HUES48 (cell line): ENCODE data around the gene CNDP2.

Experiments
- H3K27ac ChIP-seq: one replicate; pipeline ENCODE4 v1.7.0; 2013; ENCODE audit warnings: low read depth, low read length, inconsistent platforms
- H3K27me3 ChIP-seq: 2 replicates; pipeline ENCODE4 v1.6.1; 2013; ENCODE audit warnings: mild to moderate bottlenecking, low read length; ENCODE audit not compliant: control insufficient read depth, insufficient read depth
- H3K36me3 ChIP-seq: 2 replicates; pipeline ENCODE4 v1.6.1; 2013; ENCODE audit warnings: low read length; ENCODE audit not compliant: control insufficient read depth, insufficient read depth
- H3K4me1 ChIP-seq: 2 replicates; pipeline ENCODE4 v1.6.1; 2013; ENCODE audit warnings: mild to moderate bottlenecking, low read length; ENCODE audit not compliant: control insufficient read depth, insufficient read depth
- H3K4me3 ChIP-seq: 2 replicates; pipeline ENCODE4 v1.5.1; 2013; ENCODE audit warnings: mild to moderate bottlenecking, low read depth, low read length
- H3K9ac ChIP-seq: 2 replicates; pipeline ENCODE4 v1.6.1; 2013; ENCODE audit warnings: mild to moderate bottlenecking, low read depth, low read length, moderate library complexity
- H3K9me3 ChIP-seq: 2 replicates; pipeline ENCODE4 v1.6.1; 2013; ENCODE audit warnings: low read length; ENCODE audit not compliant: control insufficient read depth, insufficient read depth

CNDP2 gene

DNA sequence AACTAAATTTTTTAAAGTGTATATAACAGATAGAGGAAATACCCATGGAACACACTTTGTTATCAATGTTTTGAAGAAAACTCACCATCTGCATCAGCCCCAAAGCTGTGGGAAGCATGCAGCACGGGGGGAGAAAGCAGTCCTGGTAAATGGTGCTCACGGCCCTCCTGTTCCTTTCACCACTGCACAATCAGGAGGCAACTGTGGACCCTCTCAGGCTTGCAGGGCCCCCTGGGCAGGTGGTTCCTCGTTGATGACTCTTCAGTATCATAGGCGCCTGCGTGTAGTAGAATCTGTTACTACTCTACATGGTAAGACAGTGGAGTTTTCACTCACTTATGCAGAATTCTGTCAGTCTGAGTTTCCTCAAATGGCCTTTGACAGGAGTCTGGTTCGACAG, 33.2 kb downstream of the CNDP2 start:
- no peaks in the 10 kb centered on the region for H3K9me3 ChIP-seq
- no peaks in the 10 kb centered on the region for H3K36me3 ChIP-seq
- H3K27ac ChIP-seq: no peak overlapping the region
- H3K4me3 ChIP-seq: no peak overlapping the region
- no peaks in the 10 kb centered on the region for H3K27me3 ChIP-seq
- H3K4me1 ChIP-seq: no peaks in the 10 kb centered on the region
- no peak overlapping the region for H3K9ac ChIP-seq

DNA sequence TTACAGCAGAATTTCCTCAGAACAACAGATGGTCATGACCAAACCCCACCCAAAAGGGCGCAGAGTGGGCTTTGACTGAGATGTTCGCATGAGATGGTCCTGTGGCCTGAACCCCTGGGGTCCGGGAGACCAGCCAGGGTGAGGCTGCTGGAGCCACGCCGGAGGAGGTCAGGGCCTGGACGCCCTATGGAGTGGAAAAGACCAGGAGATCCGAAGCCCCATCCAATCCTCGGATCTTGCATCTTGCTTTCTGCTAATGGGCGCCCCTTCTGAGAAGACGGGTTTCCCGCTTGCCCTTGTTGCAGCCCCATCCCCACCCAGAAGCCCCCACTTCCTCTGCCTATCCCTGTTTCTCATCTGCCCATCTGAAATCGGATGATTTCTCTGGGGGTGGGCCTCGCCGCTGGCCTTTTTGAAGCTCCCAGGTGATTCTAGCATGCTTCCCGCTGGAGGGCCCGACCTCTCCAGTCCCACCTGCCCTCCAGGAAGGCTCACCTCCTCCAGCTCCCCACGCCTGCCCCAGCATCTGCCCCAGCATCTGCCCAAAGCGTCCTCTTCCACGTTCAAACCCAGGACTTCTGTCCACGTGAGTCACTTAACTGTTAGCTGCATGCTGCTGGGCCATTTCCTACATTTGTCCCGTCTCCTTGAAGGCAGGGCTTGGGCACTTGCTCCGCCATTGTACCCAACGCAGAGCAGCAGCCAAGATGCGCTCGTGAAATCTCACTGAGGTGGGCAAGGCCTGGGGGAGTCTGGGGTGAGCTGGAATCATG, 33.8 kb downstream of the CNDP2 start:
- no peak overlapping the region for H3K9ac ChIP-seq
- no peak overlapping the region for H3K27ac ChIP-seq
- H3K27me3 ChIP-seq: no peaks in the 10 kb centered on the region
- no peaks in the 10 kb centered on the region for H3K9me3 ChIP-seq
- no peaks in the 10 kb centered on the region for H3K36me3 ChIP-seq
- no peak overlapping the region for H3K4me3 ChIP-seq
- H3K4me1 ChIP-seq: no peaks in the 10 kb centered on the region

DNA sequence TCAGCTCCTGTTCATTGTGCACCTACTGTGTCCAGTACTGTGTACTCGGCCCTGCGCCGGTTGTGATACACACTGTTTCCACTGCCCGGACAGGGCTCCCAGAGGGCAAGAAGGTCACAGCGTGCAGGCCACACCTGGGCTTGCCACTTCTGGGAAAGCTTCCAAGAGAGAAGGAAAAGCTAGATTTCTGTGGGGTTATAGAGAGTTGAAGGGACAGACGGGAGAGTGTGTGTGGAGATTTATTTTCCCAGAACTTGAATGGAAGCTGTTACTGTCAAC, 34.4 kb downstream of the CNDP2 start:
- Histone ChIP-seq H3K4me1 (no peaks in the 10 kb centered on the region), H3K9me3 (no peaks in the 10 kb centered on the region), H3K9ac (no peak overlapping the region), H3K27me3 (no peaks in the 10 kb centered on the region), H3K27ac (no peak overlapping the region), H3K4me3 (no peak overlapping the region), H3K36me3 (no peaks in the 10 kb centered on the region)

DNA sequence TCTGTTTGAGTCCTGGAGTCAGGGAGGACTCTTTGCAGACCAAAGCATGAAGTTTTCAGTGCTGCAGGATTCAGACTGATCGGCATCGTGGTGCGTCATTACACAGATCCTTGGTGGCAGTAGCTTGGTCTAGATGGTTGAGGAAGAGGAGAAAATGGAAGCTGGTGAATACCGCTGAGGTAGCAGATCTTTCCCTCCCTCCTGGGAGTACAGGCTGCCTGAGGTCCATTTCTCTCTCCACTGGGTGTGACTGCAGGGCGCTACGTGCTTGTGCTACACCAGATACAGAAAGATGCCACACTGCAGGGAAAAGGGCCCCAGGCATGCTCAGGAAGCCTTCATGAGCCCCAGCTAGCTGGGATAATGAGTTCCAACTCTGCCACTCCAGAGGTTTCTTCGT, 34.9 kb downstream of the CNDP2 start:
- Histone ChIP-seq H3K27ac (no peak overlapping the region), H3K9me3 (no peaks in the 10 kb centered on the region), H3K4me3 (no peak overlapping the region), H3K36me3 (no peaks in the 10 kb centered on the region), H3K27me3 (no peaks in the 10 kb centered on the region), H3K4me1 (no peaks in the 10 kb centered on the region), H3K9ac (no peak overlapping the region)

DNA sequence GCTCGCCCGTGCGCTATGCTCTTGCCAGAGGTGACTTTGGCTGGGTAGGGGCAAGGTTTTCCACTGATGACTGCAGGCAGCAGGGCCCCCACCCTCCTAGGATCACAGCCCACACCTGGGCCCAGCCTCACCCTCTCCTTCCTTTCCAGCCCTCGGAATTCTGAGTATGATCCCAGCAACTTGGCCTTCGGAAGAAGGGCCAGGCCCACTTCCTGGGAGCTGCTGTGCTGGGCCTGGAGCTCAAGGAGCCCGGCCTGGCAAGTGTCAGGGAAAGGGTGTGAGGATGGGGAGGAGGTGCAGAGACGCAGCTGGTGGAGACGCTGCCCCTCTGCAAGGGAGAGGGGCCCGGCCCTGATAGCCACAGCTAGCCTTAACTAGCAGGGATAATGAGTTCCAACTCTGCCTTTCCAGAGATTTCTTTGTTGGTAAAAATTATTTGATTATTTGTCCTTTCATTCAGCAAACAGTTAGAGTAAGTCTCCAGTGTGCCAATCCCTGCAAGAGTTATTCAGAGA, 36.4 kb downstream of the CNDP2 start:
- no peaks in the 10 kb centered on the region for H3K36me3 ChIP-seq
- no peaks in the 10 kb centered on the region for H3K27me3 ChIP-seq
- no peaks in the 10 kb centered on the region for H3K9me3 ChIP-seq
- H3K27ac ChIP-seq: no peak overlapping the region
- no peaks in the 10 kb centered on the region for H3K4me1 ChIP-seq
- H3K9ac ChIP-seq: no peak overlapping the region
- no peak overlapping the region for H3K4me3 ChIP-seq

DNA sequence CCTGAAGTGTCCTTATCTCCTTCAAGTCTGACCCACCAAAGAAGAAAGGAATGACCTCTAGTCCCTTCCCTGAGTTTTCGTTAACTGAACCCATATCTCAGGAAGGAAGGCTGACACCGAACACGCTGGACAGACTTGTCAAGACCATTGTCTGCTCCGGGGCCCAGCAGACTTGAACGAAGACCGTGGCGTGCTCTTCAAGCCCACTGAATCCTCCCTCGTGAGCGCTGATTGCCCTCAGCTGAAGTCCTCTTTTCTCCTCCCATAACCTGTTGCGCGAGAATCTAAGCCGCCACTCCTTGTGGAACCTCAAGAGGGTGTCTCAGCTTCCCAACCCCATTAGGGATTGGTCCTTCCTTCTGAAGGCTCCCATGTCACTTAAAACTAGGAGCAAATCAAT, 37.5 kb downstream of the CNDP2 start:
- Histone ChIP-seq H3K27ac (no peak overlapping the region), H3K36me3 (no peaks in the 10 kb centered on the region), H3K4me1 (no peaks in the 10 kb centered on the region), H3K4me3 (no peak overlapping the region), H3K27me3 (no peaks in the 10 kb centered on the region), H3K9ac (no peak overlapping the region), H3K9me3 (no peaks in the 10 kb centered on the region)

DNA sequence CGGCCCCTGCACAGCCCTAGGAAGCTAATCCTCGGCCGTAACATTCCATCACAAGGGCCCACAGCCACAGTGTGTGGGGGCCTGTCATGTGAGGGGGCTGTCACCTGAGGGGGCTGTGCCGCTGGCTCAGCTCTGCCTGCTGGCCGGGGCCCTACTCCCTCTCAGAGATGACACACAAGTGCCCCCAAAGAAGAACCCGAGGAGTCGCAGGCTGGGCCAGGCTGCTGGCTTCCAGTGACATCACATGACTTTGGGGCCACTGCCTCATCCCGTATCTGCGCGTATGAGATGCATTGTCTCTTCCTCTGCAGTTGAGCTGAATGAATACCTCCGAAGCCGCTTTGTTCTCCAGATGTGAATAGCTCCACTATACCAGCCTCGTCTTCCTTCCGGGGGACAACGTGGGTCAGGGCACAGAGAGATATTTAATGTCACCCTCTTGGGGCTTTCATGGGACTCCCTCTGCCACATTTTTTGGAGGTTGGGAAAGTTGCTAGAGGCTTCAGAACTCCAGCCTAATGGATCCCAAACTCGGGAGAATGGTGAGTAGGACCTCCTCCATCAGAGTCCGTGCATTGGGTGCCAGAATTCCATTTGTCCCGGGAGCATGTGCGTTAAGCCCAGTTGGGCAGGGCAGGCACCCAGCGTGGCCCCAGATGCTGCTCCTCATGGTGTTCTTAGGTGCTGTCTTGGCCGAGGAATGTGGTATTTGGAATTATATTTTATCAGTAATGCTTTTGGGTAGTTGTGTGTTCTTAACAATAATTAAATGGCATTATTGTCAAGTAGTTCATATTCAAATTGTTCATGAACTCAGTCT, 38.2 kb downstream of the CNDP2 start, which contains the start of gene CNDP1:
CNDP1 (plus strand) TSS at position 351 of the 820 bp plus-strand sequence; CDS start at position 519, 168 bp downstream.
- Histone ChIP-seq H3K9ac (no peak within 1 kb of the TSS), H3K27me3 (no peaks in the 10 kb centered on the region), H3K9me3 (no peaks in the 10 kb centered on the region), H3K4me1 (no peaks in the 10 kb centered on the region), H3K36me3 (no peaks in the 10 kb centered on the region), H3K4me3 (no peak within 1 kb of the TSS), H3K27ac (no peak within 1 kb of the TSS)

DNA sequence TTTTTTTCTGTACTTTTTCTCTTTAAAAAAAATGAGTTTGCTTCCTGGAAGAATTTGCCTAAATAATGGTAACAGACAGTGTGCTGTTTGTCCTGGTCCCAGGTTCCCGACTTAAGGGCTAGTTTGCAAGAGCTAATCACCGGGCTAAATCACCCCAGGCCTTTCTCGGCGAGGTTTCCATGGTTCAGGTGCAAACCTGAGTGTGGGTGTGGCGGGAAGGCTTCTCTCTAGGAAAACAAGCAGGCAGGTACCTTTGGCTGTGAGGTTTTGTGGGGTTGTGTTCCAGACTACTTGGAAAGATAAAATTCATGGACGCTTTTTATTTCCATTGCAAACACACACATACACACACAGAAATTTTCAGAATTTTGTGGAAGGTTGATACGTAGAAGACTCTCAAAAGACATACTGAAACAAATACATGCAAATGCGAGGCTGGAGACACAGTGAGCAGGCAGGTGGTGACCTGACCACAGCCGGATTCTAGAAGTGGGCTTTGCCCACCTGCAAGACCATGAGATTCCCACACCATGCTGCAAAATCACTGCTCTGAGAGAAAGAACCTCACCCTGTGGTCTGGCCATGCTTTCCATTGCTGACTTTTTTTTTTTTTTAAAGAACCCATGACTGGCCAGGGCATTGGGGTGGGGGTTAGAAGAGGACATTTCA, 39.0 kb downstream of the CNDP2 start:
- Histone ChIP-seq H3K36me3 (no peaks in the 10 kb centered on the region), H3K4me3 (no peak overlapping the region), H3K4me1 (no peaks in the 10 kb centered on the region), H3K27ac (no peak overlapping the region), H3K9ac (no peak overlapping the region), H3K9me3 (no peaks in the 10 kb centered on the region), H3K27me3 (no peaks in the 10 kb centered on the region)

DNA sequence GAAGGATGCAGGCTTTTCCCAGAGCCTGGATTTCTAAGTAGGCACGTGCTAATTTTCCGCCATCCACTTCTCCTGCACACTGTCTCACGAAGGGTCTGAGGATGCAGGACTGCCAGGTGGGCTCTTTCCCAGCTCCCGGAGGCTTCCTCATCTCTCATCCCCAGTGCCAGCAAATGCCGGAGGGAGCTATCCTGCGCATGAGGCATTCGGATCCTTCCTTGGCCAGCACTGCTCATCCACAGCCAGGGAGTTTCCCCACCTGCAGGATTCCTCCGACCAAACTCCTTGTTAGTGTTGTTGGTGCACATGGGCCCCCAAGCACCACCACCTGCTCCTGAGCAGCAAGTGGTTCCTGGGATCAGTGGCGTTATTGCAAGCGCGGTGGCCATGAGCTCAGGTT, 43.1 kb downstream of the CNDP2 start:
- no peaks in the 10 kb centered on the region for H3K9me3 ChIP-seq
- H3K27me3 ChIP-seq: no peaks in the 10 kb centered on the region
- H3K4me3 ChIP-seq: no peak overlapping the region
- H3K4me1 ChIP-seq: no peaks in the 10 kb centered on the region
- H3K36me3 ChIP-seq: no peaks in the 10 kb centered on the region
- no peak overlapping the region for H3K9ac ChIP-seq
- no peak overlapping the region for H3K27ac ChIP-seq

DNA sequence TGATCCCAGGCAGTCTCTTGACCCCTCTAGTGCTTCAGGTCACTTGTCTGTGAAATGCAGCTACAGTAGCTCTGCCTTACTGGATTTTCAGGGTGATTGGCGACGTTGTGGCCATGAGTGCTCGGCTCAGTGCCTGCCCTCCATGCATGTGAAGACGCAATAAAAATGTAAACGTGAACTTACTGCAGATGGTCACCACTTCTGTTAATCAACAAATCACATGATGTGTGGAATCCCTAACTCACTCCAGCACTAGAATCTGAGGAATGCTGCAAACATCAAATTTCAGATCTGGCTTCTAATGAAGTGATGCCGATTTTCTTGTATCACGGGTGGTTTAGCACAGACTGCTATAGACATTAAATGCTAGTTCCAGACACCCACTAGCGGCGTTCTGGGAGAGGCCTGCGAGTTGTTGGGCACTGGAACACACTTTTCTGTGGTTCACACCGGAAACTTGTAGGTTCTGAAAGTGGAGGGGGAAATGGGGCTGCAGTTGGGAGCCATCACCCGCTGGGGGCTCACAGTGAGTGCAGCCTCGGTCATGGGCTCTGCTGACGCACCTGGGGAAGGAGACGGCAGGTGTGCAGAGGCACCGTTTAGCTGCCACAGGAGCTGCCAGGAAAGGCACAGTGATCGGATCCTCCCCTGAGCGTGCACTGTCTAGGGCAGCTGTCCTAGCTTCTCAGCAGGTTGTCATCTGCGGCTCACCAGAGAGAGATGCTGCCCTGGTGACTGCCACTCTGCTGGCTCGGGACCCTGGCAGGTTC, 44.7 kb downstream of the CNDP2 start:
- Histone ChIP-seq H3K27me3 (no peaks in the 10 kb centered on the region), H3K9me3 (no peaks in the 10 kb centered on the region), H3K4me1 (no peaks in the 10 kb centered on the region), H3K4me3 (no peak overlapping the region), H3K9ac (no peak overlapping the region), H3K36me3 (no peaks in the 10 kb centered on the region), H3K27ac (no peak overlapping the region)
